Measurements from ENCODE around the gene IQSEC1. TPM values are rescaled to one million over a fixed set of nuclear protein-coding genes. Genes with fewer than 3 reads are reported as not detected.

The IQSEC1 gene
- total and polyA plus RNA-seq, 9 of the 15 experiments (the other 6 are each of a cell fraction or from before 2014, with no cell fraction given) = 0.56 to 39.0 (median 6.8) TPM

GRCh38 chr3:12952343-12953200 is 120.7 kb downstream of the IQSEC1 start (continued):
- TF ChIP-seq, protein P1, sequence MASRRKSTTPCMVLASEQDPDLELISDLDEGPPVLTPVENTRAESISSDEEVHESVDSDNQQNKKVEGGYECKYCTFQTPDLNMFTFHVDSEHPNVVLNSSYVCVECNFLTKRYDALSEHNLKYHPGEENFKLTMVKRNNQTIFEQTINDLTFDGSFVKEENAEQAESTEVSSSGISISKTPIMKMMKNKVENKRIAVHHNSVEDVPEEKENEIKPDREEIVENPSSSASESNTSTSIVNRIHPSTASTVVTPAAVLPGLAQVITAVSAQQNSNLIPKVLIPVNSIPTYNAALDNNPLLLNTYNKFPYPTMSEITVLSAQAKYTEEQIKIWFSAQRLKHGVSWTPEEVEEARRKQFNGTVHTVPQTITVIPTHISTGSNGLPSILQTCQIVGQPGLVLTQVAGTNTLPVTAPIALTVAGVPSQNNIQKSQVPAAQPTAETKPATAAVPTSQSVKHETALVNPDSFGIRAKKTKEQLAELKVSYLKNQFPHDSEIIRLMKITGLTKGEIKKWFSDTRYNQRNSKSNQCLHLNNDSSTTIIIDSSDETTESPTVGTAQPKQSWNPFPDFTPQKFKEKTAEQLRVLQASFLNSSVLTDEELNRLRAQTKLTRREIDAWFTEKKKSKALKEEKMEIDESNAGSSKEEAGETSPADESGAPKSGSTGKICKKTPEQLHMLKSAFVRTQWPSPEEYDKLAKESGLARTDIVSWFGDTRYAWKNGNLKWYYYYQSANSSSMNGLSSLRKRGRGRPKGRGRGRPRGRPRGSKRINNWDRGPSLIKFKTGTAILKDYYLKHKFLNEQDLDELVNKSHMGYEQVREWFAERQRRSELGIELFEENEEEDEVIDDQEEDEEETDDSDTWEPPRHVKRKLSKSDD (conservative IDR thresholded peaks at IDR 0.05; ENCODE audit: low read length) = no peak
- 0 out of 2 replicates have a peak, but pooled peaks have one; percentile 4 for TF ChIP-seq USF1 (CRISPR knock-in tag; IDR thresholded peaks at IDR 0.05)
- TF ChIP-seq, protein P2, sequence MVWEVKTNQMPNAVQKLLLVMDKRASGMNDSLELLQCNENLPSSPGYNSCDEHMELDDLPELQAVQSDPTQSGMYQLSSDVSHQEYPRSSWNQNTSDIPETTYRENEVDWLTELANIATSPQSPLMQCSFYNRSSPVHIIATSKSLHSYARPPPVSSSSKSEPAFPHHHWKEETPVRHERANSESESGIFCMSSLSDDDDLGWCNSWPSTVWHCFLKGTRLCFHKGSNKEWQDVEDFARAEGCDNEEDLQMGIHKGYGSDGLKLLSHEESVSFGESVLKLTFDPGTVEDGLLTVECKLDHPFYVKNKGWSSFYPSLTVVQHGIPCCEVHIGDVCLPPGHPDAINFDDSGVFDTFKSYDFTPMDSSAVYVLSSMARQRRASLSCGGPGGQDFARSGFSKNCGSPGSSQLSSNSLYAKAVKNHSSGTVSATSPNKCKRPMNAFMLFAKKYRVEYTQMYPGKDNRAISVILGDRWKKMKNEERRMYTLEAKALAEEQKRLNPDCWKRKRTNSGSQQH (CRISPR knock-in tag; IDR thresholded peaks at IDR 0.05) = no peak
- peak; percentile 25; the same call in 1 of the 2 replicates for TF ChIP-seq SUPT5H (IDR thresholded peaks at IDR 0.05)
- TF ChIP-seq ZBTB2 (IDR thresholded peaks at IDR 0.05) = no peak
- peak; percentile 12 for TF ChIP-seq HNRNPLL (IDR thresholded peaks at IDR 0.05; ENCODE audit: low read depth, low read length, poor library complexity, severe bottlenecking)
- 0 out of 2 replicates have a peak, but pooled peaks have one; percentile 42 for TF ChIP-seq ZNF282 (CRISPR knock-in tag; IDR thresholded peaks at IDR 0.05)
- TF ChIP-seq ZNF175 (CRISPR knock-in tag; IDR thresholded peaks at IDR 0.05; ENCODE audit: low read depth) = 0 out of 2 replicates have a peak, but pooled peaks have one; percentile 28
- TF ChIP-seq E2F1 (CRISPR knock-in tag; IDR thresholded peaks at IDR 0.05) = no peak
- peak; percentile 78 to 85 for TF ChIP-seq KDM1A (IDR thresholded peaks at IDR 0.05)
- peak; percentile 20 for TF ChIP-seq EGR1 (conservative IDR thresholded peaks at IDR 0.05)
- TF ChIP-seq MEF2D (tag; conservative IDR thresholded peaks at IDR 0.05; ENCODE audit: low read depth) = no peak
- peak in 1 of 2 experiments; percentile 45; a peak in 2 of 4 replicates for TF ChIP-seq HDAC1 (IDR thresholded peaks at IDR 0.05)
- TF ChIP-seq MTA1 (IDR thresholded peaks at IDR 0.05; ENCODE audit: borderline replicate concordance) = 0 out of 2 replicates have a peak, but pooled peaks have one; percentile 43
- TF ChIP-seq, protein P3, sequence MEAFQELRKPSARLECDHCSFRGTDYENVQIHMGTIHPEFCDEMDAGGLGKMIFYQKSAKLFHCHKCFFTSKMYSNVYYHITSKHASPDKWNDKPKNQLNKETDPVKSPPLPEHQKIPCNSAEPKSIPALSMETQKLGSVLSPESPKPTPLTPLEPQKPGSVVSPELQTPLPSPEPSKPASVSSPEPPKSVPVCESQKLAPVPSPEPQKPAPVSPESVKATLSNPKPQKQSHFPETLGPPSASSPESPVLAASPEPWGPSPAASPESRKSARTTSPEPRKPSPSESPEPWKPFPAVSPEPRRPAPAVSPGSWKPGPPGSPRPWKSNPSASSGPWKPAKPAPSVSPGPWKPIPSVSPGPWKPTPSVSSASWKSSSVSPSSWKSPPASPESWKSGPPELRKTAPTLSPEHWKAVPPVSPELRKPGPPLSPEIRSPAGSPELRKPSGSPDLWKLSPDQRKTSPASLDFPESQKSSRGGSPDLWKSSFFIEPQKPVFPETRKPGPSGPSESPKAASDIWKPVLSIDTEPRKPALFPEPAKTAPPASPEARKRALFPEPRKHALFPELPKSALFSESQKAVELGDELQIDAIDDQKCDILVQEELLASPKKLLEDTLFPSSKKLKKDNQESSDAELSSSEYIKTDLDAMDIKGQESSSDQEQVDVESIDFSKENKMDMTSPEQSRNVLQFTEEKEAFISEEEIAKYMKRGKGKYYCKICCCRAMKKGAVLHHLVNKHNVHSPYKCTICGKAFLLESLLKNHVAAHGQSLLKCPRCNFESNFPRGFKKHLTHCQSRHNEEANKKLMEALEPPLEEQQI (IDR thresholded peaks at IDR 0.05) = no peak
- peak in 1 of 2 experiments; percentile 70; a peak in 2 of 4 replicates for TF ChIP-seq RCOR1 (IDR thresholded peaks at IDR 0.05; ENCODE audit: borderline replicate concordance in 1 of 2, low read depth in 2 of 2, low read length in 2 of 2)
